K562 (cell line): Measurements from ENCODE around the gene BRME1. TPM values are rescaled to one million over a fixed set of nuclear protein-coding genes. Genes with fewer than 3 reads are reported as not detected.

ENCODE experiments used
- ARID1B ChIP-seq: fragments of 450-650 bp; IDR thresholded peaks from 2 replicates; pipeline ENCODE4 v1.6.1; 2016; ENCODE audit warnings: antibody characterized with exemption, mild to moderate bottlenecking, inconsistent platforms
- GATA2 ChIP-seq: sonication (generic); formaldehyde crosslinking; IDR thresholded peaks from 2 replicates; pipeline ENCODE4 v1.4.0; 2020; ENCODE audit warnings: mild to moderate bottlenecking, missing genetic modification reagents
- KDM1A ChIP-seq, 2 experiments: fragments of 450-650 bp; IDR thresholded peaks; 2 replicates each; pipeline ENCODE4 v1.6.1; 2016; ENCODE audit warnings: mild to moderate bottlenecking in 2 of 2
- MEIS2 ChIP-seq: fragments of 450-650 bp; IDR thresholded peaks from 2 replicates; pipeline ENCODE4 v1.6.1; 2014; ENCODE audit warnings: mild to moderate bottlenecking; ENCODE audit not compliant: partially characterized antibody
- RBM17 ChIP-seq: fragments of 200-400 bp; formaldehyde crosslinking; IDR thresholded peaks from 2 replicates; pipeline ENCODE4 v1.6.1; 2017; ENCODE audit warnings: low read depth, mild to moderate bottlenecking, low read length, borderline replicate concordance
- U2AF2 ChIP-seq: fragments of 200-400 bp; formaldehyde crosslinking; optimal IDR thresholded peaks from 2 replicates; pipeline ENCODE3; 2017; ENCODE audit warnings: low read depth, mild to moderate bottlenecking, low read length
- ZBTB1 ChIP-seq: sonication (generic); formaldehyde crosslinking; IDR thresholded peaks from 2 replicates; pipeline ENCODE4 v1.8.1; 2023; ENCODE audit warnings: missing genetic modification reagents, low read depth, mild to moderate bottlenecking, borderline replicate concordance
- ZNF212 ChIP-seq: fragments of 450-650 bp; formaldehyde crosslinking; IDR thresholded peaks from 2 replicates; pipeline ENCODE4 v1.4.0; 2020; ENCODE audit warnings: mild to moderate bottlenecking
- ZNF584 ChIP-seq: fragments of 200-800 bp; sonication (Bioruptor generic); IDR thresholded peaks from 2 replicates; pipeline ENCODE4 v1.6.1; 2016; ENCODE audit warnings: low read depth, mild to moderate bottlenecking, missing genetic modification characterization, missing compliant biosample characterization
- polyA plus RNA-seq, 8 experiments: library from polyadenylated mRNA; depleted of rRNA in 4 of 8; stranded (reverse) in 5 of 8; unstranded in 3 of 8; fragments of >200 nt; fragmentation: Nextera tagmentation in 2 of 8; fragmentation: Illumina TruSeq in 1 of 8; extraction: Ambion mirVana in 2 of 8; extraction: Trizol in 1 of 8; gene quantifications; 2 replicates each; pipeline versions ENCODE4 v1.2.1 to v1.2.3, GENCODE V29; 2011 to 2014; ENCODE audit warnings: inconsistent platforms in 1 of 8, missing spikeins in 1 of 8
- total RNA-seq, 7 experiments: library from RNA; depleted of rRNA in 6 of 7; stranded (reverse); fragments of >200 nt in 6 of 7; fragmentation: Illumina TruSeq in 2 of 7; extraction: Trizol in 2 of 7; gene quantifications; 2 replicates each; pipeline versions ENCODE4 v1.2.1 to v1.2.3, GENCODE V29; 2011 to 2021; ENCODE audit warnings: low replicate concordance in 1 of 7
- TF ChIP-seq, protein P1 (sequence below), 2 experiments: fragments of 450-650 bp; formaldehyde crosslinking in 1 of 2; IDR thresholded peaks; 2 replicates each; pipeline versions ENCODE4 v1.4.0 to v1.6.1; 2014 to 2020; ENCODE audit warnings: mild to moderate bottlenecking in 2 of 2, borderline replicate concordance in 1 of 2, low read depth in 1 of 2

Gene BRME1
- total and polyA plus RNA-seq, 9 of the 15 experiments (the other 6 are each of a cell fraction or from before 2014, with no cell fraction given), result 0.75 to 6.1 (median 3.6) TPM

GRCh38 chr19:13860679-13861391, 45.1 kb downstream of the BRME1 start (continued):
- TF ChIP-seq, protein P1, sequence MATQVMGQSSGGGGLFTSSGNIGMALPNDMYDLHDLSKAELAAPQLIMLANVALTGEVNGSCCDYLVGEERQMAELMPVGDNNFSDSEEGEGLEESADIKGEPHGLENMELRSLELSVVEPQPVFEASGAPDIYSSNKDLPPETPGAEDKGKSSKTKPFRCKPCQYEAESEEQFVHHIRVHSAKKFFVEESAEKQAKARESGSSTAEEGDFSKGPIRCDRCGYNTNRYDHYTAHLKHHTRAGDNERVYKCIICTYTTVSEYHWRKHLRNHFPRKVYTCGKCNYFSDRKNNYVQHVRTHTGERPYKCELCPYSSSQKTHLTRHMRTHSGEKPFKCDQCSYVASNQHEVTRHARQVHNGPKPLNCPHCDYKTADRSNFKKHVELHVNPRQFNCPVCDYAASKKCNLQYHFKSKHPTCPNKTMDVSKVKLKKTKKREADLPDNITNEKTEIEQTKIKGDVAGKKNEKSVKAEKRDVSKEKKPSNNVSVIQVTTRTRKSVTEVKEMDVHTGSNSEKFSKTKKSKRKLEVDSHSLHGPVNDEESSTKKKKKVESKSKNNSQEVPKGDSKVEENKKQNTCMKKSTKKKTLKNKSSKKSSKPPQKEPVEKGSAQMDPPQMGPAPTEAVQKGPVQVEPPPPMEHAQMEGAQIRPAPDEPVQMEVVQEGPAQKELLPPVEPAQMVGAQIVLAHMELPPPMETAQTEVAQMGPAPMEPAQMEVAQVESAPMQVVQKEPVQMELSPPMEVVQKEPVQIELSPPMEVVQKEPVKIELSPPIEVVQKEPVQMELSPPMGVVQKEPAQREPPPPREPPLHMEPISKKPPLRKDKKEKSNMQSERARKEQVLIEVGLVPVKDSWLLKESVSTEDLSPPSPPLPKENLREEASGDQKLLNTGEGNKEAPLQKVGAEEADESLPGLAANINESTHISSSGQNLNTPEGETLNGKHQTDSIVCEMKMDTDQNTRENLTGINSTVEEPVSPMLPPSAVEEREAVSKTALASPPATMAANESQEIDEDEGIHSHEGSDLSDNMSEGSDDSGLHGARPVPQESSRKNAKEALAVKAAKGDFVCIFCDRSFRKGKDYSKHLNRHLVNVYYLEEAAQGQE (IDR thresholded peaks at IDR 0.05; ENCODE audit: borderline replicate concordance), result no peak
- TF ChIP-seq, protein P1 (CRISPR knock-in tag; IDR thresholded peaks at IDR 0.05; ENCODE audit: low read depth), result no peak
- TF ChIP-seq ARID1B (no peak), RBM17 (no peak), ZNF584 (CRISPR knock-in tag) (no peak), KDM1A (IDR thresholded peaks at IDR 0.05) (peak in 1 of 2 experiments; percentile 45; a peak in 1 of 4 replicates), ZBTB1 (CRISPR knock-in tag) (no peak), GATA2 (CRISPR knock-in tag) (no peak), ZNF212 (CRISPR knock-in tag) (no peak), U2AF2 (no peak), MEIS2 (no peak)
